ENCODE data around the gene NTN4.
A peak's percentile ranks its signal among the peaks of the same experiment; 100 is the strongest.
"Not testable (repeated sequence)": the region's sequence is repeated elsewhere in the genome, so short reads cannot be mapped to it uniquely, and the experiment has no call there.

The NTN4 gene

GRCh38 chr12:95703986-95704385 lies 86.6 kb downstream of the NTN4 start:
- DNase-seq, result no peak

GRCh38 chr12:95701722-95702418 lies 88.7 kb downstream of the NTN4 start:
- no peak for DNase-seq

GRCh38 chr12:95701275-95701674 lies 89.3 kb downstream of the NTN4 start:
- no peak for DNase-seq

GRCh38 chr12:95700316-95700785 lies 90.2 kb downstream of the NTN4 start:
- DNase-seq, result no peak

GRCh38 chr12:95699579-95699978 lies 91.0 kb downstream of the NTN4 start:
- DNase-seq, result no peak

GRCh38 chr12:95694136-95694535 lies 96.4 kb downstream of the NTN4 start:
- DNase-seq, result no peak

- DNase-seq, result no peak
Observed at GRCh38 chr12:95693689-95694088, 96.9 kb downstream of the NTN4 start.

- no peak for DNase-seq
Observed at GRCh38 chr12:95690861-95691635, 99.5 kb downstream of the NTN4 start.

GRCh38 chr12:95687937-95688336 lies 102.6 kb downstream of the NTN4 start:
- DNase-seq, result no peak

GRCh38 chr12:95683418-95683817 lies 107.1 kb downstream of the NTN4 start:
- no peak for DNase-seq

GRCh38 chr12:95681210-95681765 lies 109.3 kb downstream of the NTN4 start:
- no peak for DNase-seq

- no peak for DNase-seq
Observed at GRCh38 chr12:95678684-95679083, 111.9 kb downstream of the NTN4 start.

GRCh38 chr12:95677782-95678181 lies 112.8 kb downstream of the NTN4 start:
- not testable (repeated sequence) for DNase-seq

GRCh38 chr12:95674631-95675030 lies 115.9 kb downstream of the NTN4 start:
- peak; percentile 10 for DNase-seq

GRCh38 chr12:95674163-95674562 lies 116.4 kb downstream of the NTN4 start:
- DNase-seq, result no peak

GRCh38 chr12:95673576-95673975 lies 117.0 kb downstream of the NTN4 start:
- DNase-seq, result no peak

- DNase-seq, result no peak
Observed at GRCh38 chr12:95672166-95672565, 118.4 kb downstream of the NTN4 start.

GRCh38 chr12:95671265-95671664 lies 119.3 kb downstream of the NTN4 start:
- DNase-seq, result no peak

GRCh38 chr12:95663525-95663924 lies 127.0 kb downstream of the NTN4 start:
- no peak for DNase-seq

- DNase-seq, result no peak
Observed at GRCh38 chr12:95661360-95661759, 129.2 kb downstream of the NTN4 start.

- DNase-seq, result no peak
Observed at GRCh38 chr12:95658386-95658785, 132.2 kb downstream of the NTN4 start.

GRCh38 chr12:95654665-95655064 lies 135.9 kb downstream of the NTN4 start:
- DNase-seq, result not testable (repeated sequence)

GRCh38 chr12:95653771-95654546 lies 136.6 kb downstream of the NTN4 start:
- DNase-seq, result no peak
